Hepatocyte (in vitro differentiated cells): ENCODE results near the gene NEDD9. TPM values are rescaled to one million over a fixed set of nuclear protein-coding genes. Genes with fewer than 3 reads are reported as not detected.

Experiments
- DNase-seq: peaks from one replicate; pipeline ENCODE4 v3.0.0-alpha.2; 2016; ENCODE audit warnings: low spot score
- H2AFZ ChIP-seq: fragments of 200-600 bp; sonication (generic); 2 replicates; pipeline ENCODE4 v1.6.0; 2016; ENCODE audit warnings: antibody characterized with exemption, mild to moderate bottlenecking
- H3K27ac ChIP-seq: fragments of 200-600 bp; sonication (generic); 2 replicates; pipeline ENCODE4 v1.5.1; 2016; ENCODE audit warnings: mild to moderate bottlenecking
- H3K27me3 ChIP-seq: fragments of 200-600 bp; sonication (generic); 2 replicates; pipeline ENCODE4 v1.6.1; 2016
- H3K36me3 ChIP-seq: fragments of 200-600 bp; sonication (generic); replicated peaks from 2 replicates; pipeline ENCODE4 v1.5.1; 2016; ENCODE audit warnings: low read depth; ENCODE audit not compliant: insufficient read depth
- H3K4me1 ChIP-seq: fragments of 200-600 bp; sonication (generic); 2 replicates; pipeline ENCODE4 v1.5.1; 2016; ENCODE audit warnings: mild to moderate bottlenecking, moderate library complexity; ENCODE audit not compliant: insufficient read depth
- H3K4me2 ChIP-seq: fragments of 200-600 bp; sonication (generic); 2 replicates; pipeline ENCODE4 v1.6.0; 2016
- H3K4me3 ChIP-seq: fragments of 200-600 bp; sonication (generic); 2 replicates; pipeline ENCODE4 v1.5.1; 2016; ENCODE audit warnings: mild to moderate bottlenecking
- H3K79me2 ChIP-seq: fragments of 200-600 bp; sonication (generic); 2 replicates; pipeline ENCODE4 v1.6.0; 2017; ENCODE audit warnings: mild to moderate bottlenecking
- H3K9me2 ChIP-seq: fragments of 200-600 bp; sonication (generic); replicated peaks from 2 replicates; pipeline ENCODE4 v1.6.0; 2017; ENCODE audit warnings: mild to moderate bottlenecking; ENCODE audit not compliant: insufficient read depth
- H3K9me3 ChIP-seq: fragments of 200-600 bp; sonication (generic); 2 replicates; pipeline ENCODE4 v1.5.1; 2016; ENCODE audit warnings: low read depth, mild to moderate bottlenecking
- H4K20me1 ChIP-seq: fragments of 200-600 bp; sonication (generic); 2 replicates; pipeline ENCODE4 v1.6.0; 2016; ENCODE audit warnings: mild to moderate bottlenecking; ENCODE audit not compliant: insufficient read depth, poor library complexity, severe bottlenecking
- EZH2 ChIP-seq: fragments of 200-600 bp; sonication (generic); IDR thresholded peaks from 2 replicates; pipeline ENCODE4 v1.6.1; 2016; ENCODE audit warnings: antibody characterized with exemption, mild to moderate bottlenecking, borderline replicate concordance
- EZH2phosphoT487 ChIP-seq: fragments of 200-600 bp; sonication (generic); IDR thresholded peaks from one replicate; pipeline ENCODE4 v1.6.1; 2018; ENCODE audit warnings: antibody characterized with exemption, mild to moderate bottlenecking, low read depth, moderate library complexity; ENCODE audit not compliant: unreplicated experiment, severe bottlenecking
- WGBS: methylation state at CpG from one replicate; pipeline ENCODE4 v1.1.6; 2016; ENCODE audit warnings: low lambda C conversion rate; ENCODE audit errors: missing lambda C conversion rate; 5-methylcytosine and 5-hydroxymethylcytosine counted together
- polyA plus RNA-seq: library from polyadenylated mRNA; unstranded; fragments of >200 nt; fragmentation: Nextera tagmentation; extraction: Ambion mirVana; gene quantifications from 2 replicates; pipeline ENCODE4 v1.2.1, GENCODE V29; 2016
- total RNA-seq: library from RNA; depleted of rRNA; stranded (reverse); fragments of >200 nt; gene quantifications from 2 replicates; pipeline ENCODE4 v1.2.3, GENCODE V29; 2014
- TF ChIP-seq, protein P1 (sequence below): fragments of 200-600 bp; sonication (generic); IDR thresholded peaks from 2 replicates; pipeline ENCODE4 v1.5.1; 2016; ENCODE audit warnings: antibody characterized with exemption, mild to moderate bottlenecking; ENCODE audit not compliant: poor library complexity

The NEDD9 gene
- total and polyA plus RNA-seq, 2 experiments from 2014 or later: 55.1 to 59.3 TPM

- 57% methylated on average over 9 of the region's 9 CpGs for WGBS
- H4K20me1 ChIP-seq: peaks cover 5% of the 10 kb centered on the region
- H2AFZ ChIP-seq: no peak overlapping the region
- peak overlapping the region; percentile 62 for H3K4me3 ChIP-seq
- peak overlapping the region; percentile 92 for H3K27ac ChIP-seq
- H3K4me2 ChIP-seq: peak overlapping the region; percentile 68
- H3K27me3 ChIP-seq: no peaks in the 10 kb centered on the region
- peaks cover 23% of the 10 kb centered on the region for H3K4me1 ChIP-seq
- no peaks in the 10 kb centered on the region for H3K9me3 ChIP-seq
- H3K9me2 ChIP-seq: no peaks in the 10 kb centered on the region
- peaks cover 54% of the 10 kb centered on the region for H3K79me2 ChIP-seq
- TF ChIP-seq EZH2phosphoT487 (no peak), EZH2 (no peak)
- H3K36me3 ChIP-seq: no peaks in the 10 kb centered on the region
- DNase-seq: no peak
Measured at GRCh38 chr6:11230158-11231107, 2.0 kb downstream of the NEDD9 start.

DNA sequence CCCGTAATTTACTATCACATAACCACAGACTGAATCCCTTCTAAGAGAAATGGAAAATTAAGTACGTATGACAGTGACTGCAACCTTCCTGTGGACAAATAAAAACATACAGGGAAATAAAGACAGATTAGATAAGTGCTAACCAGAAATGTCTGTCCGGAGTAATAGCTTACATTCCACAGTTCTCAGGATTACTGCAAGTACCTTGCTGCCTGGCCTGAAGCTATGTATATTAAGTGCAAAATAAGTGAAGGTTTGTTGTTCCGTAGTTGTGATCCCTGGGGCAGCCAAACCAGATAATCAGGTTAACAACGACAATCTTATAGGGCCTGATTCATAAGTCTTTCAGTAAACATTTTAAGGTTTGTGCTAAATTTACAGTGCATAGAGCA, 2.8 kb downstream of the NEDD9 start:
- Histone ChIP-seq H3K4me1 (peaks cover 23% of the 10 kb centered on the region), H3K9me3 (no peaks in the 10 kb centered on the region), H3K27ac (peak overlapping the region; percentile 92), H3K4me3 (peak overlapping the region; percentile 62), H3K36me3 (no peaks in the 10 kb centered on the region), H2AFZ (no peak overlapping the region), H4K20me1 (peaks cover 5% of the 10 kb centered on the region), H3K4me2 (peak overlapping the region; percentile 68), H3K9me2 (no peaks in the 10 kb centered on the region), H3K79me2 (peaks cover 61% of the 10 kb centered on the region), H3K27me3 (no peaks in the 10 kb centered on the region)
- TF ChIP-seq, protein P1, sequence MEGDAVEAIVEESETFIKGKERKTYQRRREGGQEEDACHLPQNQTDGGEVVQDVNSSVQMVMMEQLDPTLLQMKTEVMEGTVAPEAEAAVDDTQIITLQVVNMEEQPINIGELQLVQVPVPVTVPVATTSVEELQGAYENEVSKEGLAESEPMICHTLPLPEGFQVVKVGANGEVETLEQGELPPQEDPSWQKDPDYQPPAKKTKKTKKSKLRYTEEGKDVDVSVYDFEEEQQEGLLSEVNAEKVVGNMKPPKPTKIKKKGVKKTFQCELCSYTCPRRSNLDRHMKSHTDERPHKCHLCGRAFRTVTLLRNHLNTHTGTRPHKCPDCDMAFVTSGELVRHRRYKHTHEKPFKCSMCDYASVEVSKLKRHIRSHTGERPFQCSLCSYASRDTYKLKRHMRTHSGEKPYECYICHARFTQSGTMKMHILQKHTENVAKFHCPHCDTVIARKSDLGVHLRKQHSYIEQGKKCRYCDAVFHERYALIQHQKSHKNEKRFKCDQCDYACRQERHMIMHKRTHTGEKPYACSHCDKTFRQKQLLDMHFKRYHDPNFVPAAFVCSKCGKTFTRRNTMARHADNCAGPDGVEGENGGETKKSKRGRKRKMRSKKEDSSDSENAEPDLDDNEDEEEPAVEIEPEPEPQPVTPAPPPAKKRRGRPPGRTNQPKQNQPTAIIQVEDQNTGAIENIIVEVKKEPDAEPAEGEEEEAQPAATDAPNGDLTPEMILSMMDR: no peak
- TF ChIP-seq EZH2phosphoT487: no peak
- no peak for TF ChIP-seq EZH2
- WGBS: 10% methylated on average over 5 of the region's 5 CpGs
- DNase-seq: peak; percentile 41

GRCh38 chr6:11228935-11229654, 3.4 kb downstream of the NEDD9 start:
- peak overlapping the region; percentile 68 for H3K4me2 ChIP-seq
- DNase-seq: peak; percentile 50
- peaks cover 67% of the 10 kb centered on the region for H3K79me2 ChIP-seq
- H3K36me3 ChIP-seq: no peaks in the 10 kb centered on the region
- peaks cover 5% of the 10 kb centered on the region for H4K20me1 ChIP-seq
- H3K27me3 ChIP-seq: no peaks in the 10 kb centered on the region
- no peaks in the 10 kb centered on the region for H3K9me2 ChIP-seq
- peaks cover 21% of the 10 kb centered on the region for H3K4me1 ChIP-seq
- H3K9me3 ChIP-seq: no peaks in the 10 kb centered on the region
- H3K4me3 ChIP-seq: peak overlapping the region; percentile 62
- TF ChIP-seq EZH2phosphoT487: no peak
- TF ChIP-seq, protein P1: no peak
- no peak for TF ChIP-seq EZH2
- H3K27ac ChIP-seq: peak overlapping the region; percentile 92
- no peak overlapping the region for H2AFZ ChIP-seq
- 31% methylated on average over 16 of the region's 20 CpGs for WGBS

DNA sequence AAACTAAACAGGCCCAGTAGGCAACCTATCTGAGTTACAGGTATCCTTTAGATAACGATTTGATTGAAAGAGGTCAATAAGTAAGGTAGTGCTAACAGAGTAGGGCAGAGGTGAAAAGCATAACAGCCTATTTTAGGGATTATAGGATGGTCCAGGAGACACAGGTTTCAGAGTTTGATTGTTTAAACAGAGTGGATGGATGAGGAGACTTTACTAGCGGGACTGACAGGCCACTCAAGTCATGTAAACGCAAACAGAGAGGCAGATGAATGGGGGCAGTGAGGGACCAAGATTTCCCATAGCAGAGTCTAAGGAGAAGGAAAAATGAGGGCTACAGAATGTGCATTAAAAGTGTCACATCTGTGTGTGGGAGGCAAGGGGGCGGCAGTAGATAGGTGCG, 4.8 kb downstream of the NEDD9 start:
- Histone ChIP-seq H3K27ac (no peak overlapping the region), H3K4me2 (no peak overlapping the region), H3K79me2 (peaks cover 81% of the 10 kb centered on the region), H3K9me3 (no peaks in the 10 kb centered on the region), H3K9me2 (no peaks in the 10 kb centered on the region), H4K20me1 (peaks cover 11% of the 10 kb centered on the region), H2AFZ (no peak overlapping the region), H3K4me3 (no peak overlapping the region), H3K27me3 (no peaks in the 10 kb centered on the region), H3K36me3 (no peaks in the 10 kb centered on the region), H3K4me1 (peaks cover 11% of the 10 kb centered on the region)
- TF ChIP-seq, protein P1: no peak
- DNase-seq: no peak
- WGBS: 82% methylated on average over 5 of the region's 5 CpGs
